OCI-LY7 (cell line): ENCODE results near the gene OPCML. TPM values are rescaled to one million over a fixed set of nuclear protein-coding genes. Genes with fewer than 3 reads are reported as not detected.

Experiments used
- BruUV-seq: library from RNA; stranded (reverse); fragments of 400-500 nt; replicated peaks from 2 replicates; lab custom pipeline; 2021; lab: Mats Ljungman, UMichigan
- CTCF ChIA-PET: fragments of 300-600 bp; sonication (Branson Sonifier 250); formaldehyde crosslinking; loops from one replicate; lab custom pipeline; 2022; ENCODE audit warnings: antibody characterized with exemption; ENCODE audit not compliant: unreplicated experiment; lab: Charles Lee
- POLR2A ChIA-PET: fragments of 300-600 bp; sonication (Branson Sonifier 250); formaldehyde crosslinking; loops from one replicate; lab custom pipeline; 2022; ENCODE audit warnings: antibody characterized with exemption; lab: Charles Lee
- DNase-seq: peaks from one replicate; pipeline ENCODE4 v3.0.0-alpha.2; 2015; ENCODE audit warnings: low spot score
- H2AFZ ChIP-seq: fragments of 200-600 bp; sonication (generic), shearing (Covaris generic); 2 replicates; pipeline ENCODE4 v1.6.1; 2014; ENCODE audit warnings: mild to moderate bottlenecking, antibody characterized with exemption, low read length, moderate library complexity
- H3K27ac ChIP-seq: fragments of 200-600 bp; sonication (generic); 2 replicates; pipeline ENCODE4 v1.5.1; 2014; ENCODE audit warnings: mixed run types, low read depth, mild to moderate bottlenecking, moderate library complexity, low read length, inconsistent platforms; ENCODE audit not compliant: poor library complexity, severe bottlenecking
- H3K36me3 ChIP-seq: fragments of 200-600 bp; sonication (generic); 2 replicates; pipeline ENCODE4 v1.6.1; 2014; ENCODE audit warnings: mild to moderate bottlenecking, antibody characterized with exemption, low read length, moderate library complexity, mixed read lengths; ENCODE audit not compliant: insufficient read depth
- H3K4me1 ChIP-seq: fragments of 200-600 bp; sonication (generic); 2 replicates; pipeline ENCODE4 v1.5.1; 2014; ENCODE audit warnings: mild to moderate bottlenecking, low read length; ENCODE audit not compliant: insufficient read depth, poor library complexity, severe bottlenecking
- H3K4me2 ChIP-seq: fragments of 200-600 bp; sonication (generic); 2 replicates; pipeline ENCODE4 v1.6.1; 2014; ENCODE audit warnings: mild to moderate bottlenecking, low read length
- H3K4me3 ChIP-seq: fragments of 200-600 bp; sonication (generic); 2 replicates; pipeline ENCODE4 v1.5.1; 2014; ENCODE audit warnings: mild to moderate bottlenecking, low read depth, low read length; ENCODE audit not compliant: poor library complexity, severe bottlenecking
- H3K79me2 ChIP-seq: fragments of 200-600 bp; sonication (generic); 2 replicates; pipeline ENCODE4 v1.6.1; 2016; ENCODE audit warnings: low read depth, mild to moderate bottlenecking, low read length, moderate library complexity, mixed read lengths; ENCODE audit not compliant: insufficient read depth
- H3K9me2 ChIP-seq: fragments of 200-600 bp; sonication (generic); 2 replicates; pipeline ENCODE4 v1.6.1; 2016; ENCODE audit warnings: mild to moderate bottlenecking, low read length, mixed read lengths; ENCODE audit not compliant: insufficient read depth
- H3K9me3 ChIP-seq: fragments of 200-600 bp; sonication (generic); 2 replicates; pipeline ENCODE4 v1.6.1; 2014; ENCODE audit warnings: mild to moderate bottlenecking, mixed run types, low read length, mixed read lengths
- H4K20me1 ChIP-seq: fragments of 200-600 bp; sonication (generic); 2 replicates; pipeline ENCODE4 v1.6.1; 2014; ENCODE audit warnings: mild to moderate bottlenecking, antibody characterized with exemption, low read length, moderate library complexity, mixed read lengths; ENCODE audit not compliant: insufficient read depth
- CTCF ChIP-seq: fragments of 200-600 bp; sonication (generic); conservative IDR thresholded peaks from 2 replicates; pipeline ENCODE4 v1.5.1; 2014; ENCODE audit warnings: mild to moderate bottlenecking, antibody characterized with exemption, low read length, moderate library complexity, mixed read lengths
- EZH2phosphoT487 ChIP-seq: fragments of 200-600 bp; sonication (generic); IDR thresholded peaks from 2 replicates; pipeline ENCODE4 v1.6.1; 2018; ENCODE audit warnings: low read depth, borderline replicate concordance, mild to moderate bottlenecking, mixed run types, antibody characterized with exemption, low read length, moderate library complexity, mixed read lengths
- intact Hi-C: fragments of 100-400 bp; cut with micrococcal nuclease; formaldehyde crosslinking; loops from one replicate; pipeline ENCODE4 v1.10.0; 2022; ENCODE audit not compliant: unreplicated experiment
- total RNA-seq, 2 experiments: library from RNA; depleted of rRNA in 1 of 2; stranded (reverse); fragments of >200 nt in 1 of 2; shearing (Covaris generic) in 1 of 2; gene quantifications; 2 replicates each; pipeline ENCODE4 v1.2.3, GENCODE V29; 2014 to 2022

Gene OPCML
- total RNA-seq, 2 experiments from 2014 or later: not detected

DNA sequence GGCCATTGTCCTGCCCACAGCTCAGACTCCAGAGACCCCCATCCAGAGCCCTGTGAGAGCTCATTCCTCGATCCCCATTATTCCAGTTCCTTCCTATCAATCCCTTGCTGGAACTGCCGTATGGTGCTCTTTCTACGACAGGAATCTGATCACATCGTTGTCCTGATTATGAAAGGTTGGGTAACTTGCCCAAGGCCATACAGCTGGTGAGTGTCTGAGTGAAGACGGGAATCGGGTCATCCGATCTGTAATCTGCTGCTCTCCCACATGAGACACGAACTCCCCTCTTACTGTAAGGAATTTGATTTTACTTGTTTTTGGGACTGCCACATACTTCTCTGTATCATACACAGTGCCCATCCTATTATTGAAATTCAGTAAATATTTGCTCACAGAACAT is 149.1 kb downstream of the OPCML start:
- Histone ChIP-seq H3K9me3 (no peaks in the 10 kb centered on the region), H3K4me2 (no peak overlapping the region), H3K27ac (no peak overlapping the region), H3K79me2 (no peaks in the 10 kb centered on the region), H3K4me1 (no peaks in the 10 kb centered on the region), H3K4me3 (no peak overlapping the region), H3K36me3 (no peaks in the 10 kb centered on the region), H2AFZ (no peak overlapping the region), H4K20me1 (no peaks in the 10 kb centered on the region), H3K9me2 (no peaks in the 10 kb centered on the region)
- no TSS peak for BruUV-seq
- intact Hi-C loops: no loop called here
- ChIA-PET CTCF (no interaction called here), POLR2A (no interaction called here)
- TF ChIP-seq CTCF (no peak), EZH2phosphoT487 (no peak)
- DNase-seq: no peak

DNA sequence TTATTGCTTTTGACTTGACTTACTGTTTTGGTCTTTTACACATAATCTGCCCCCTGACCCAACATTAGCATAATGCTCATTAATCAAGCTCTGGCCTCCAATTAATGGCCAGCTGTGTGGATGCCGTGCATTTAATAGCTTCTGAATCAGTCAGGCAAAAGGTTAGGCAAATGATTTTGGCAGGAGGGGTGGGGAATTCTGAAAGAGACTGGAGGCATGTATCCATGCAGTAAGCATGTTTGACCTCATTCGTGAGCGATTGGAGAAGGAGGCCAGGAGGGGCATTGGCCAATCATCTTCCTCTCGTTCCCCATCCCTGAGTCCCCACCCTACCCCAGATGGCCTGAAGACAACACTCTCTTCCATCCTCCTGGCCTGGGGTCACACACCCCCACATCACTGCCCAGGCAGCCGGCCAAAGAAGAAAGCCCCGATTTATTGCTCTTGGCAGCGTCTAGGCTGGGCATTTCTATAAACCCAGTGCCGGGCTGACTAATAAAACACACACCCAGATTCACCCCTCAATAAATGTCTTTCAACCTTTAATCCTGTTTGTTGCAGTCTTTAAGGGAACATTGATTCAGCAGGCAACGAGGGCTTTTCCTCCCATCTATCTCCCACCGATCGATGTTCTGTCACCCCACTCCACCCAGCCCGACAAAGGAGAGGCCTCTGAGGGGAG is 150.0 kb downstream of the OPCML start:
- ChIA-PET POLR2A (no interaction called here), CTCF (no interaction called here)
- H3K4me1 ChIP-seq: no peaks in the 10 kb centered on the region
- H2AFZ ChIP-seq: no peak overlapping the region
- no peaks in the 10 kb centered on the region for H4K20me1 ChIP-seq
- TF ChIP-seq EZH2phosphoT487: no peak
- TF ChIP-seq CTCF: no peak
- H3K79me2 ChIP-seq: no peaks in the 10 kb centered on the region
- no peak overlapping the region for H3K4me2 ChIP-seq
- H3K36me3 ChIP-seq: no peaks in the 10 kb centered on the region
- H3K9me2 ChIP-seq: no peaks in the 10 kb centered on the region
- H3K27ac ChIP-seq: no peak overlapping the region
- no peak overlapping the region for H3K4me3 ChIP-seq
- intact Hi-C loops: no loop called here
- BruUV-seq: no TSS peak
- H3K9me3 ChIP-seq: no peaks in the 10 kb centered on the region
- DNase-seq: no peak

DNA sequence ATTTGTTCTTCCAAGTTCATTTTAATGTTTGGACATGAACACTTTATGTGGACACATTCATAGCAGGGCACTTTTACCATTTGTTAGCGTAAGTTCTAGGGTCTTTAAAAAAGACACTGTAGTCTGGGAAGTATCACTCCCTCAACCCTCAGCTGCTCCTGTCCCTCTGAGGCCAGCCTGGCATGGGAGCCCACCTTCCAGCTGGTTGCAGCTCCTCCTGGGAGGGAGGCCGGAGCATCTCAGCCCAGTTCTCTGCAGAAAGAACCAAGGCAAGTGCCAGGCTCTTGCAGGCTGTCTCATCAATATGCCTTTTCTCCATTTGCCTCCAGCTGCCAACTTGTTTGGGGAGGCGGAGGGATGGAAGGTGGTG is 150.6 kb downstream of the OPCML start:
- Histone ChIP-seq H4K20me1 (no peaks in the 10 kb centered on the region), H3K27ac (no peak overlapping the region), H3K36me3 (no peaks in the 10 kb centered on the region), H3K9me3 (no peaks in the 10 kb centered on the region), H3K79me2 (no peaks in the 10 kb centered on the region), H3K4me2 (no peak overlapping the region), H2AFZ (no peak overlapping the region), H3K4me3 (no peak overlapping the region), H3K9me2 (no peaks in the 10 kb centered on the region), H3K4me1 (no peaks in the 10 kb centered on the region)
- TF ChIP-seq CTCF (no peak), EZH2phosphoT487 (no peak)
- POLR2A ChIA-PET: no interaction called here
- DNase-seq: no peak
- BruUV-seq: no TSS peak
- CTCF ChIA-PET: no interaction called here
- intact Hi-C loops: no loop called here
